VCaP (cell line): ENCODE measurements around the gene CMC2.

Source experiments
- H3K27ac ChIP-seq: fragments of 450-650 bp; 2 replicates; pipeline ENCODE4 v1.5.1; 2017
- CTCF ChIP-seq: fragments of 450-650 bp; conservative IDR thresholded peaks from 2 replicates; pipeline ENCODE4 v1.5.1; 2017; ENCODE audit warnings: mild to moderate bottlenecking, moderate library complexity

Gene CMC2

GRCh38 chr16:80923356-80923755 lies 83.3 kb downstream of the CMC2 start:
- H3K27ac ChIP-seq = no peak overlapping the region
- no peak for TF ChIP-seq CTCF
